ENCODE measurements around the gene PAQR4. TPM values are rescaled to one million over a fixed set of nuclear protein-coding genes. Genes with fewer than 3 reads are reported as not detected.
A peak's percentile ranks its signal among the peaks of the same experiment; 100 is the strongest.

The PAQR4 gene
- total RNA-seq, 4 donors from 2014 or later, result 4.2 to 14.6 (median 10.2) TPM

DNA sequence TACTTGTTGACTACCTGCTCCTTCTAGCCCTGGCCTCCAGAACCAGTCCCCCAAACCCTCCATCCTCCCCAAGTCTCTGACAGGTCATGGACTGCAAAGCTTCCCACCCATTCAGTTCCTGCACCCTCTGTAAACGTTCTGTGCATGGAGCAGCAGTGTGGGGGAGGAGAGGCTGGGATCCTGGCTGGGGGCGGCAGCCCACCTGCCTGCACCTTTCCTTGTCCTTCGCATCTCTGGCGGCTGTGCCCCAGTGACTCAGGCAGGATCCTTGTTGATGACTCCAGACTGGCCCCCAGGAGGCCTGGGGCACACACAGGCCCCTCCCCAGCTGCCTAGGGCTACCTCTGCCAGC is 12.7 kb downstream of the PAQR4 start:
- no peak for ATAC-seq
- TF ChIP-seq, protein P1, sequence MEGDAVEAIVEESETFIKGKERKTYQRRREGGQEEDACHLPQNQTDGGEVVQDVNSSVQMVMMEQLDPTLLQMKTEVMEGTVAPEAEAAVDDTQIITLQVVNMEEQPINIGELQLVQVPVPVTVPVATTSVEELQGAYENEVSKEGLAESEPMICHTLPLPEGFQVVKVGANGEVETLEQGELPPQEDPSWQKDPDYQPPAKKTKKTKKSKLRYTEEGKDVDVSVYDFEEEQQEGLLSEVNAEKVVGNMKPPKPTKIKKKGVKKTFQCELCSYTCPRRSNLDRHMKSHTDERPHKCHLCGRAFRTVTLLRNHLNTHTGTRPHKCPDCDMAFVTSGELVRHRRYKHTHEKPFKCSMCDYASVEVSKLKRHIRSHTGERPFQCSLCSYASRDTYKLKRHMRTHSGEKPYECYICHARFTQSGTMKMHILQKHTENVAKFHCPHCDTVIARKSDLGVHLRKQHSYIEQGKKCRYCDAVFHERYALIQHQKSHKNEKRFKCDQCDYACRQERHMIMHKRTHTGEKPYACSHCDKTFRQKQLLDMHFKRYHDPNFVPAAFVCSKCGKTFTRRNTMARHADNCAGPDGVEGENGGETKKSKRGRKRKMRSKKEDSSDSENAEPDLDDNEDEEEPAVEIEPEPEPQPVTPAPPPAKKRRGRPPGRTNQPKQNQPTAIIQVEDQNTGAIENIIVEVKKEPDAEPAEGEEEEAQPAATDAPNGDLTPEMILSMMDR (IDR thresholded peaks at IDR 0.05 in 4 of 5, conservative IDR thresholded peaks at IDR 0.05 in 1 of 5), result no peak
- TF ChIP-seq POLR2A (IDR thresholded peaks at IDR 0.05), result no peak
- intact Hi-C loops (cut with DNase I; ENCODE audit: low total_unique reads), result no loop called here
- no peak for DNase-seq
- H3K27ac ChIP-seq, result no peak overlapping the region
- no peaks in the 10 kb centered on the region for H3K36me3 ChIP-seq
- H3K4me3 ChIP-seq, result no peak overlapping the region
- in situ Hi-C loops (cut with MboI; ENCODE audit: low sequenced_read_pairs in 4 of 4), result no loop called here
- H3K27me3 ChIP-seq, result peaks cover 0 to 6% (median 3%) of the 10 kb centered on the region in 3 donors
- H3K9me3 ChIP-seq, result no peaks in the 10 kb centered on the region
- H3K4me1 ChIP-seq, result peaks cover 25 to 28% of the 10 kb centered on the region in 2 donors

DNA sequence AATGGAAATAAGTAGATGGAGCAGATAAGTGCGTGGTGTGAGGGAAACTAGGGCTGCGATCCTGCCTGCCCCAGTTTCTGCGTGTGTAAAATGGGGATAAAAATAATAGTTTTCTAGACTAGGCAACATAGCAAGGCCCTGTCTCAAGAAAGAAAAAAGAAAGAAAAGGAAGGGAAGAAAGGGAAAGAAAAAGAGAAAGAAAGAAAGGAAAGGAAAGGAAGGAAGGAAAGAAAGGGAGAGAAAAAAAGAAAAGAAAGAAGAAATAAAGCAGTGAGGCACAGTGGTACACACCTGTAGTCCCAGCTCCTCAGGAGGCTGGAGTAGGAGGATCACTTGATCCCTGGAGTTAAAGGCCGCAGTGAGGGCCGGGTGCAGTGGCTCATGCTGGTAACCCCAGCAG is 13.3 kb downstream of the PAQR4 start:
- Histone ChIP-seq H3K27me3 (peaks cover 0 to 6% (median 3%) of the 10 kb centered on the region in 3 donors), H3K9me3 (no peaks in the 10 kb centered on the region), H3K27ac (no peak overlapping the region), H3K36me3 (no peaks in the 10 kb centered on the region), H3K4me1 (peaks cover 25 to 28% of the 10 kb centered on the region in 2 donors), H3K4me3 (no peak overlapping the region)
- TF ChIP-seq, protein P1 (IDR thresholded peaks at IDR 0.05 in 4 of 5, conservative IDR thresholded peaks at IDR 0.05 in 1 of 5), result no peak
- TF ChIP-seq POLR2A (IDR thresholded peaks at IDR 0.05), result no peak
- DNase-seq, result no peak
- intact Hi-C loops (cut with DNase I; ENCODE audit: low total_unique reads) (no loop called here), in situ Hi-C loops (cut with MboI; ENCODE audit: low sequenced_read_pairs in 4 of 4) (no loop called here)
- no peak for ATAC-seq

DNA sequence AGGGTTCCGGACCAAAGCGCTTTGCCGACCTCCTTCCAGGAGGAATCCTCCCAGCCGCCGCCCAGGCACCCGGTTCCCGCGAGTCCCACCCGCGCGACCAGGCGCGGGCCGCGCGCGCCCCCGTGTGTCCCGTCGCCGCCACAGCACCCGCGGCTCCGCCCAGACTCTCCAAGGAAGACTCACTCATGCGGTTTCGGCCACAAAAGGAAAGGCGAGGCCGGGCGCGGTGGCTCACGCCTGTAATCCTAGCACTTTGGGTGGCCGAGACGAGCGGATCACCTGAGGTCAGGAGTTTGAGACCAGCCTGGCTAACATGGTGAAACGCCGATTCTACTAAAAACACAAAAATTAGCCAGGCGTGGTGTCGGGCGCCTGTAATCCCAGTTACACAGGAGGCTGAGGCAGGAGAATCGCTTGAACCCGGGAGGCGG is 14.6 kb downstream of the PAQR4 start:
- peaks cover 25 to 28% of the 10 kb centered on the region in 2 donors for H3K4me1 ChIP-seq
- H3K27me3 ChIP-seq, result peaks cover 0 to 6% (median 3%) of the 10 kb centered on the region in 3 donors
- intact Hi-C loops (cut with DNase I; ENCODE audit: low total_unique reads), result no loop called here
- H3K36me3 ChIP-seq, result no peaks in the 10 kb centered on the region
- in situ Hi-C loops (cut with MboI; ENCODE audit: low sequenced_read_pairs in 4 of 4), result no loop called here
- H3K9me3 ChIP-seq, result no peaks in the 10 kb centered on the region
- ATAC-seq (peak; percentile 67 to 70), DNase-seq (peak; percentile 53 to 77)
- no peak overlapping the region for H3K27ac ChIP-seq
- TF ChIP-seq, protein P1 (IDR thresholded peaks at IDR 0.05 in 4 of 5, conservative IDR thresholded peaks at IDR 0.05 in 1 of 5), result peak; percentile 79 to 99 (median 83)
- no peak for TF ChIP-seq POLR2A (IDR thresholded peaks at IDR 0.05)
- peak overlapping the region in 3 of 4 donors; percentile 18 to 41 (median 34) for H3K4me3 ChIP-seq

DNA sequence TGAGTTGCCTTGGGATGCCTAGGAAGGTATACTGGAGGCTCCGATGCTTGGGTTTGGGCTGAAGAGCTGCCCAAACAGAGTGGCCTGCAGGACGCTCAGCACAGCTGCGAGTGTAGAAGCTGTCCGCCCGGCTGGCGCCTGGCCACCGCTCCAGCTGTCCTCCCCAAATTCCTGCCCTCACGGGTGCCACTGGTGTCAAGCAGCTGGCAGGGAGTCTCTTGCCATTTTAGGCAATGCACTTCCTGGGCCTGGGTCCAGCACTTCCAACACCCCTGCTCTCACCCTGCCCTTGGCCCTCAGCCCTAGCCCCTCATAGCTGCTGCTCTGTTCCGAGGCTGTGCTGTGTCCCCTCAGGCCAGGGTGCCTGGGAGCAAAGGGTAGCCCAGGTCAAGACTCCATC is 16.3 kb downstream of the PAQR4 start:
- H3K27ac ChIP-seq, result peak overlapping the region; percentile 40 to 79 (median 66)
- peak in 1 of 2 donors; percentile 71 for DNase-seq
- intact Hi-C loops (cut with DNase I; ENCODE audit: low total_unique reads), result loop anchor here (1.0 kb wide), 1 partner anchor 24 kb away; no protein-coding TSS in a partner anchor
- H3K36me3 ChIP-seq, result no peaks in the 10 kb centered on the region
- H3K4me1 ChIP-seq, result peaks cover 23 to 25% of the 10 kb centered on the region in 2 donors
- in situ Hi-C loops (cut with MboI; ENCODE audit: low sequenced_read_pairs in 4 of 4), result no loop called here
- no peaks in the 10 kb centered on the region for H3K9me3 ChIP-seq
- H3K27me3 ChIP-seq, result no peaks in the 10 kb centered on the region
- TF ChIP-seq, protein P1 (IDR thresholded peaks at IDR 0.05 in 4 of 5, conservative IDR thresholded peaks at IDR 0.05 in 1 of 5), result no peak
- TF ChIP-seq POLR2A (IDR thresholded peaks at IDR 0.05), result no peak
- no peak overlapping the region for H3K4me3 ChIP-seq
- ATAC-seq, result peak; percentile 9 to 45

DNA sequence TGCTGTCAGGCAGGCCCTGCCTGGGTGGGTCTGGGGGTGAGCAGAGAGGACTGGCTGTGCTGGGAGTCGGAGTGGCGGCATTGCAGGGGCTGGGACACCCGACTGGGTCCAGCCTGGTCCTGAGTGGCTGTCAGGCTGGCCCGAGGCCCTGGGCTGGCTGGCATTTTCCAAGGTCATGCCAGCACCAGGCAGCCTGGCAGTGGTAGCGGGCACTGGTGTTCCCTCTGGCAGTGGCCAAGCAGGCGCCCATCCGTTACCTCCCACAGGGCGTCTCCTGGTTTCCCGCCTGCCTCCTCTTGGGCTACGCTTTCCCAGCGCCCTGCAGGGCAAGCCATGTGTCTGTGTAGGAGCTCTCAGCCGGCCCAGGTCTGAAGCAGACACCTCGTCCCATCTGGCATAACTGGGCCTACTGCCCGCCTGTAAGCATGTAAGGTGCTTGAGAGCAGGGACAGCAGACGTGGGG is 16.8 kb downstream of the PAQR4 start:
- Histone ChIP-seq H3K27me3 (no peaks in the 10 kb centered on the region), H3K4me1 (peaks cover 23% of the 10 kb centered on the region in 2 donors), H3K27ac (peak overlapping the region; percentile 40 to 79 (median 66)), H3K9me3 (no peaks in the 10 kb centered on the region), H3K4me3 (no peak overlapping the region), H3K36me3 (no peaks in the 10 kb centered on the region)
- intact Hi-C loops (cut with DNase I; ENCODE audit: low total_unique reads) (loop anchor here (1.0 kb wide), 2 partner anchors 25 to 45 kb away; no protein-coding TSS in a partner anchor), in situ Hi-C loops (cut with MboI; ENCODE audit: low sequenced_read_pairs in 4 of 4) (no loop called here)
- peak in 1 of 2 donors; percentile 75 for DNase-seq
- no peak for TF ChIP-seq POLR2A (IDR thresholded peaks at IDR 0.05)
- TF ChIP-seq, protein P1 (IDR thresholded peaks at IDR 0.05 in 4 of 5, conservative IDR thresholded peaks at IDR 0.05 in 1 of 5), result no peak
- peak; percentile 11 to 60 for ATAC-seq

Data from gastrocnemius medialis (tissue), 4 donors.